GM19025 (cell line): ENCODE data around the gene CACNA1D.

Source experiments
- ATAC-seq: cut with Tn5 transposase; IDR thresholded peaks from one replicate; pipeline ENCODE4 v1.9.1; 2021; ENCODE audit warnings: mild to moderate bottlenecking, low read depth, moderate library complexity; ENCODE audit not compliant: unreplicated experiment

Gene CACNA1D

GRCh38 chr3:53493595-53493962 lies 832 bp upstream of the CACNA1D start:
- ATAC-seq, result no peak

GRCh38 chr3:53495146-53495519 lies 722 bp downstream of the CACNA1D start:
- no peak for ATAC-seq

- no peak for ATAC-seq
Measured at GRCh38 chr3:53495520-53496391, 1.3 kb downstream of the CACNA1D start.

- ATAC-seq, result no peak
Measured at GRCh38 chr3:53496392-53496670, 1.9 kb downstream of the CACNA1D start.

- ATAC-seq, result no peak
Measured at GRCh38 chr3:53496984-53497383, 2.6 kb downstream of the CACNA1D start.

- no peak for ATAC-seq
Measured at GRCh38 chr3:53498806-53499641, 4.6 kb downstream of the CACNA1D start.

- ATAC-seq, result no peak
Measured at GRCh38 chr3:53500165-53500777, 5.9 kb downstream of the CACNA1D start.

- no peak for ATAC-seq
Measured at GRCh38 chr3:53501178-53501577, 6.8 kb downstream of the CACNA1D start.

- no peak for ATAC-seq
Measured at GRCh38 chr3:53502737-53503136, 8.3 kb downstream of the CACNA1D start.

- ATAC-seq, result no peak
Measured at GRCh38 chr3:53503195-53503594, 8.8 kb downstream of the CACNA1D start.

GRCh38 chr3:53506110-53506762 lies 11.8 kb downstream of the CACNA1D start:
- ATAC-seq, result no peak

GRCh38 chr3:53506763-53507145 lies 12.3 kb downstream of the CACNA1D start:
- no peak for ATAC-seq

- no peak for ATAC-seq
Measured at GRCh38 chr3:53509494-53509893, 15.1 kb downstream of the CACNA1D start.

GRCh38 chr3:53510508-53510907 lies 16.1 kb downstream of the CACNA1D start:
- ATAC-seq, result no peak

- ATAC-seq, result no peak
Measured at GRCh38 chr3:53511246-53511645, 16.8 kb downstream of the CACNA1D start.

GRCh38 chr3:53513556-53514190 lies 19.3 kb downstream of the CACNA1D start:
- no peak for ATAC-seq

GRCh38 chr3:53516339-53516738 lies 21.9 kb downstream of the CACNA1D start:
- no peak for ATAC-seq

- ATAC-seq, result no peak
Measured at GRCh38 chr3:53518495-53518981, 24.1 kb downstream of the CACNA1D start.

- ATAC-seq, result no peak
Measured at GRCh38 chr3:53519065-53519709, 24.8 kb downstream of the CACNA1D start.

GRCh38 chr3:53523346-53523745 lies 28.9 kb downstream of the CACNA1D start:
- ATAC-seq, result no peak
